Measurements from ENCODE around the gene PIK3C3. TPM values are rescaled to one million over a fixed set of nuclear protein-coding genes. Genes with fewer than 3 reads are reported as not detected.

The PIK3C3 gene
- total RNA-seq, 4 donors from 2014 or later, result 34.3 to 66.5 (median 38.0) TPM

DNA sequence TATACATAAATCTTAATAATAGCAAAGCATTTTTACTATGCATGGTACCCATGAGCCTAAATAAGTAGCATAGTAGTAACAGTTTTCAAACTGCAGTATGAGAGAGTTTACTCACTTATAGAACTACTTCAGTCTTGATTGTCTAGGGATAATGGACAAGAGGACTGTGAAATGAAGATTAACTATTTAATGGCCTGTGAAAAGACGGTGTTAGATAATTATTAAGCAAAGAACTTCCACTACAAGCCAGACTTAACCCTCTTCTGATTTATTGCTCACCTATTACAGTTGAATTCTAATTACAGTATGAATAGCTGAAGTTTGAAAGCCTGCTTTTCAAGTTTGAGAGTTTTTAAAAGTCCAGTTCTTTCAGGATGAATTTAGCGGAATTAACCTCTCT lies 18.9 kb downstream of the PIK3C3 start:
- DNase-seq (ENCODE audit: low spot score) (no peak), ATAC-seq (ENCODE audit: low FRiP score) (no peak)
- TF ChIP-seq CTCF (IDR thresholded peaks at IDR 0.05), result no peak

GRCh38 chr18:41974796-41975201 lies 19.8 kb downstream of the PIK3C3 start:
- ATAC-seq (ENCODE audit: low FRiP score) (no peak), DNase-seq (ENCODE audit: low spot score) (no peak)
- no peak for TF ChIP-seq CTCF (IDR thresholded peaks at IDR 0.05)

GRCh38 chr18:41975284-41975683 lies 20.2 kb downstream of the PIK3C3 start:
- DNase-seq (ENCODE audit: low spot score) (no peak), ATAC-seq (ENCODE audit: low FRiP score) (no peak)
- TF ChIP-seq CTCF (IDR thresholded peaks at IDR 0.05), result no peak

DNA sequence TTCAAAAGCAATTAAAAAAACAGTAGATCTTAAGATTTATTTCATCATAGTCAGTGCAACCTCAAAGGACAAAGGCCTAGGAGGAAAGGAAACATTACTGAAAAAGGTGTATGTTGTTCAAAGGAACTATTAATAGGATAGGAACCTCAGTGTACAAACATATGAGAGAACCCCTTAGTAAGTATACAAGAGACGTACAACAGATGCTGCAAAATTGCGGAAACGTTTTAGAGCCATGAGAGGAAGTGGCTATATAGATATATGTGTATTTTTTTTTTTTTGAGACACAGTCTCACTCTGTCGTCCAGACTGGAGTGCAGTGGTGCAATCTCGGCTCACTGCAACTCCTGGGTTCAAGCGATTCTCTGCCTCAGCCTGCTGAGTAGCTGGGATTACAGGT lies 22.2 kb downstream of the PIK3C3 start:
- DNase-seq (ENCODE audit: low spot score) (no peak), ATAC-seq (ENCODE audit: low FRiP score) (no peak)
- TF ChIP-seq CTCF (IDR thresholded peaks at IDR 0.05), result no peak

DNA sequence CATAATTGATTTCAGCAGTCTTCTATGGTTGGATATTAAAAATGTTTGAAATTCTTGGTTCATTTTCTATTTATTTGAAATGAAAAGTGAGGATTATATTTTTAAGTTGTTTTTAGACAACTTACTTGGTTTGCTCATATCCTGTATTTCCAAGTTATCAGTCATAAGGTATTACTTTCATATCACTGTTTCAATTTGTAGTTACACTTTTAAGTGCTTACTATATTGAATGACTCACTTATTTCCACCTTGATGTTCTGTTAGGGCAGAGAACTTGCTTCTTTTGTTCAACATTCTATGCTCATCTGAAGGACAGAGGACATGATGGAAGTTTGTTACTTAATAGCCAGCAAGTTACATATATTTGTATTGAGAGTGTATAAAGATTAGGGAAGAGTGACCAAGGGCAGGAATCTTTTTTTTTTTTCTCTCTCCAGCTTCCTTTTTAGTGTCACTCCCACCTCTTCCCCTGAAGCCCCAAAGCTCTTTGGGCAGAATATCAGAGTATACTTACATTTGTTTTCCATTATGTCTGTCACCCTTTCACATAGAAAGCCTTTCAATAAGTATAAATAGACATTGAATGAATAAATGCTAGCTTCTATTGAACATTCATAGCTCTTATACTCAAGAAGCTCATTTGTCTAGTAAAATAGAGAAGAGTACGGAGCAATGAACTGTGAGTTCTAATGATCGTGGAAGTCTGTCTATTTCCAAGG lies 28.1 kb downstream of the PIK3C3 start:
- no peak for ATAC-seq (ENCODE audit: low FRiP score)
- DNase-seq (ENCODE audit: low spot score), result no peak
- TF ChIP-seq CTCF (IDR thresholded peaks at IDR 0.05), result no peak

GRCh38 chr18:41985914-41986313 lies 30.9 kb downstream of the PIK3C3 start:
- no peak for DNase-seq (ENCODE audit: low spot score)
- no peak for ATAC-seq (ENCODE audit: low FRiP score)
- no peak for TF ChIP-seq CTCF (IDR thresholded peaks at IDR 0.05)

DNA sequence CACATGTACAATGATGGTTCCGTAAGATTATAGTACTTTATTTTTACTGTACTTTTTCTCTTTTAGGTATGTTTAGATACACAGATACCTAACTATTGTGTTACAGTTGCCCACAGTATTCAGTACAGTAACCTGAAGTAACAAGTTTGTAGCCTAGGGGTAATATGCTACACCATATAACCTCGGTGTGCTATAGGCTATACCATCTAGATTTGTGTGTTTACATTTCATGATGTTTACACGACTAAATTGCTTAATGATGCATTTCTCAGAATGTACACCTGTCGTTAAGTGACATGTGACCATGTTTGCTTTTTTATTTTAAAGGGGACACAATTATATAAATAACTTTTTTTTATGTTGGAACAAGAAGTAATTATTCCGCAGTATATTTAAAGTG lies 34.5 kb downstream of the PIK3C3 start:
- TF ChIP-seq CTCF (IDR thresholded peaks at IDR 0.05), result no peak
- DNase-seq (ENCODE audit: low spot score), result no peak

More for the DNA sequence above, 34.5 kb downstream of the PIK3C3 start:
- ATAC-seq (ENCODE audit: low FRiP score), result no peak

Data from omental fat pad (tissue), 4 donors.